Adrenal gland (tissue), 5 donors: Measurements from ENCODE around the gene UCN.

ENCODE experiments used
- POLR2A ChIP-seq, 2 donors: fragments of 450-650 bp; IDR thresholded peaks; one replicate each; pipeline ENCODE4 v1.6.1; 2017; ENCODE audit warnings: antibody characterized with exemption in 2 of 2, mild to moderate bottlenecking in 2 of 2, moderate library complexity in 1 of 2
- TF ChIP-seq, protein P1 (sequence below), 6 experiments: fragments of 450-650 bp in 4 of 6; fragments of 200-600 bp in 2 of 6; sonication (generic) in 1 of 6; IDR thresholded peaks; 1 replicate in 5 of 6; 2 replicates in 1 of 6; pipeline versions ENCODE4 v1.5.1 to v1.8.0; 2016 to 2021; ENCODE audit warnings: antibody characterized with exemption in 6 of 6, mild to moderate bottlenecking in 2 of 6, moderate library complexity in 1 of 6
- donor health status: DM: no; HTN: no; CAD: no.

DNA sequence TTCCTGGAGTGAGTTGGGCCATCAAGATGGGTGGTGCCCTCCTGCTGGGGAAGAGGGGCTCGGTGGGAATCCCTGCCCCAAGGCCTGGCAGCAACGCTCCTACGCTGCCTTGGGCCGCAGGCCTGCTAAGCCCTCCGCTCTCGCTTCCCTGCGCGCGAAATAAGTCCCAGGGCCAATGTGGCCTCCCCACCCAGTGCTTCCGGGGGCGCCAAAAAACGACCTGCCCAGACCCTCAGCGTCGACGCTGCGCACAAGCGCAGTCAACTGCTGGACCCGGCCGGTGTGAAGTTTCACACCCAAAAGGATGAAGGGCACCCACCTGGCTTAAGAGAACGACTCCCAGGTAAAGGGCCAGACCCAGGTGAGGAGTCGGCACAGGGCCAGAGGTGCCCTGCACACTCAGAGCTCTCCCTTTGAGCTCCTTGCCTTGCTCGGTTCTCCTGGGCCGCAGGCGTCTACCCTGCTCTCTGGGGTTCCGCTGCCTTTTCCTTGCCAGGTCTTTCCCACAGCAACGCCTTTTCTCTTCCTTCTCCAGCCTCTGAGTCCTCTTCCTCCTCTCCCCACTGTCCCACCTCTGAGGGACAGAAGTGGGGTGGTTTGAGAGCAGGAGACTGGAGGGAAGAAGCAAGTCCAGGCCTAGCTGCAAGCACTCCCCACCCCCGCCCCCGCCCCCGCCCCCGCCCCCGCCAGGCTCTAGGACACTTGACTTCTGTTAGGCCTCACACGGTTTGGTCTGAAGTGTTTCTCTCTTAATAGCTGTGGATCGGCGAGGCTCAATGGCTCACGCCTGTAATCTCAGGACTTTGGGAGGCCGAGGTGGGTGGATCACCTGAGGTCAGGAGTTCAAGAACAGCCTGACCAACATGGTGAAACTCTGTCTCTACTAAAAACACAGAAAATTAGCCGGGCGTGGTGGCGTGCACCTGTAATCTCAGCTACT, 32.8 kb downstream of the UCN start, which contains the start of gene DNAJC5G:
- TF ChIP-seq POLR2A (IDR thresholded peaks at IDR 0.05) = no peak
- TF ChIP-seq, protein P1, sequence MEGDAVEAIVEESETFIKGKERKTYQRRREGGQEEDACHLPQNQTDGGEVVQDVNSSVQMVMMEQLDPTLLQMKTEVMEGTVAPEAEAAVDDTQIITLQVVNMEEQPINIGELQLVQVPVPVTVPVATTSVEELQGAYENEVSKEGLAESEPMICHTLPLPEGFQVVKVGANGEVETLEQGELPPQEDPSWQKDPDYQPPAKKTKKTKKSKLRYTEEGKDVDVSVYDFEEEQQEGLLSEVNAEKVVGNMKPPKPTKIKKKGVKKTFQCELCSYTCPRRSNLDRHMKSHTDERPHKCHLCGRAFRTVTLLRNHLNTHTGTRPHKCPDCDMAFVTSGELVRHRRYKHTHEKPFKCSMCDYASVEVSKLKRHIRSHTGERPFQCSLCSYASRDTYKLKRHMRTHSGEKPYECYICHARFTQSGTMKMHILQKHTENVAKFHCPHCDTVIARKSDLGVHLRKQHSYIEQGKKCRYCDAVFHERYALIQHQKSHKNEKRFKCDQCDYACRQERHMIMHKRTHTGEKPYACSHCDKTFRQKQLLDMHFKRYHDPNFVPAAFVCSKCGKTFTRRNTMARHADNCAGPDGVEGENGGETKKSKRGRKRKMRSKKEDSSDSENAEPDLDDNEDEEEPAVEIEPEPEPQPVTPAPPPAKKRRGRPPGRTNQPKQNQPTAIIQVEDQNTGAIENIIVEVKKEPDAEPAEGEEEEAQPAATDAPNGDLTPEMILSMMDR (IDR thresholded peaks at IDR 0.05) = no peak
